Glutamatergic neuron (in vitro differentiated cells): ENCODE measurements around the gene NEB. TPM values are rescaled to one million over a fixed set of nuclear protein-coding genes. Genes with fewer than 3 reads are reported as not detected.

Source experiments
- DNase-seq: peaks from one replicate; pipeline ENCODE4 v3.0.0; 2022
- H3K27ac Mint-ChIP-seq: one replicate; pipeline ENCODE4 v1.8.0; 2020; ENCODE audit warnings: mild to moderate bottlenecking, mixed read lengths, inconsistent platforms; ENCODE audit not compliant: unreplicated experiment
- H3K27me3 Mint-ChIP-seq: one replicate; pipeline ENCODE4 v1.8.0; 2020; ENCODE audit warnings: mild to moderate bottlenecking, moderate library complexity, mixed read lengths, inconsistent platforms; ENCODE audit not compliant: unreplicated experiment
- H3K36me3 Mint-ChIP-seq: one replicate; pipeline ENCODE4 v1.8.0; 2020; ENCODE audit warnings: mild to moderate bottlenecking, mixed read lengths, inconsistent platforms; ENCODE audit not compliant: unreplicated experiment
- H3K4me1 Mint-ChIP-seq: one replicate; pipeline ENCODE4 v1.8.0; 2020; ENCODE audit warnings: mild to moderate bottlenecking, low read depth, mixed read lengths, inconsistent platforms; ENCODE audit not compliant: unreplicated experiment
- H3K4me3 Mint-ChIP-seq: one replicate; pipeline ENCODE4 v1.8.0; 2020; ENCODE audit warnings: mild to moderate bottlenecking, mixed read lengths, inconsistent platforms; ENCODE audit not compliant: unreplicated experiment
- H3K9me3 Mint-ChIP-seq: one replicate; pipeline ENCODE4 v1.8.0; 2020; ENCODE audit warnings: mild to moderate bottlenecking, moderate library complexity, mixed read lengths, inconsistent platforms; ENCODE audit not compliant: unreplicated experiment
- total RNA-seq: library from RNA; stranded (reverse); fragmentation: NEBNext Ultra II Directional; extraction: Animal tissue kit (Norgen Biotek cat#: 25700); gene quantifications from one replicate; pipeline ENCODE4 v1.2.1, GENCODE V29; 2021; ENCODE audit not compliant: unreplicated experiment
- TF ChIP-seq, protein P1 (sequence below): fragments of 200-600 bp; sonication (generic); IDR thresholded peaks from one replicate; pipeline ENCODE4 v1.5.0; 2021; ENCODE audit not compliant: partially characterized antibody, unreplicated experiment

NEB gene
- total RNA-seq, 1 donor from 2014 or later = 0.59 TPM

DNA sequence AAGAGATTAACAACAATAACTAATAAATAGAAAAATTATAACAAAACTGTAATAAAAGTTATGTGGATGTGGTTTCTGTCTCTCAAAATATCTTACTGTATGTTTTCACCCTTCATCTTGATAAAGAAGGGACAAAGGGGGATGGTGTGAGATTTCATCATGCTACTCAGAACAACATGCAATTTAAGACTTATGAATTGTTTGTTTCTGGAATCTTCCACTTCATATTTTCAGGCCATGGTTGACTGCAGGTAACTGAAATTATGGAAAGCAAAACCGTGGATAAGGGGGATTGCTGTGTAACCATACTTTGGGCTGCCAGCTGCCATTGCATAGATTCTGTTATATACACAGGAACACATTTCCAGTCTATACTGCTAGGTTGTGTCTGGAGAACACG, 45.6 kb downstream of the NEB start:
- no peaks in the 10 kb centered on the region for H3K27me3 Mint-ChIP-seq
- no peak for DNase-seq
- H3K4me1 Mint-ChIP-seq = peaks cover 5% of the 10 kb centered on the region
- H3K27ac Mint-ChIP-seq = no peak overlapping the region
- H3K9me3 Mint-ChIP-seq = peaks cover 2% of the 10 kb centered on the region
- no peaks in the 10 kb centered on the region for H3K36me3 Mint-ChIP-seq
- no peak overlapping the region for H3K4me3 Mint-ChIP-seq
- TF ChIP-seq, protein P1, sequence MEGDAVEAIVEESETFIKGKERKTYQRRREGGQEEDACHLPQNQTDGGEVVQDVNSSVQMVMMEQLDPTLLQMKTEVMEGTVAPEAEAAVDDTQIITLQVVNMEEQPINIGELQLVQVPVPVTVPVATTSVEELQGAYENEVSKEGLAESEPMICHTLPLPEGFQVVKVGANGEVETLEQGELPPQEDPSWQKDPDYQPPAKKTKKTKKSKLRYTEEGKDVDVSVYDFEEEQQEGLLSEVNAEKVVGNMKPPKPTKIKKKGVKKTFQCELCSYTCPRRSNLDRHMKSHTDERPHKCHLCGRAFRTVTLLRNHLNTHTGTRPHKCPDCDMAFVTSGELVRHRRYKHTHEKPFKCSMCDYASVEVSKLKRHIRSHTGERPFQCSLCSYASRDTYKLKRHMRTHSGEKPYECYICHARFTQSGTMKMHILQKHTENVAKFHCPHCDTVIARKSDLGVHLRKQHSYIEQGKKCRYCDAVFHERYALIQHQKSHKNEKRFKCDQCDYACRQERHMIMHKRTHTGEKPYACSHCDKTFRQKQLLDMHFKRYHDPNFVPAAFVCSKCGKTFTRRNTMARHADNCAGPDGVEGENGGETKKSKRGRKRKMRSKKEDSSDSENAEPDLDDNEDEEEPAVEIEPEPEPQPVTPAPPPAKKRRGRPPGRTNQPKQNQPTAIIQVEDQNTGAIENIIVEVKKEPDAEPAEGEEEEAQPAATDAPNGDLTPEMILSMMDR = no peak

DNA sequence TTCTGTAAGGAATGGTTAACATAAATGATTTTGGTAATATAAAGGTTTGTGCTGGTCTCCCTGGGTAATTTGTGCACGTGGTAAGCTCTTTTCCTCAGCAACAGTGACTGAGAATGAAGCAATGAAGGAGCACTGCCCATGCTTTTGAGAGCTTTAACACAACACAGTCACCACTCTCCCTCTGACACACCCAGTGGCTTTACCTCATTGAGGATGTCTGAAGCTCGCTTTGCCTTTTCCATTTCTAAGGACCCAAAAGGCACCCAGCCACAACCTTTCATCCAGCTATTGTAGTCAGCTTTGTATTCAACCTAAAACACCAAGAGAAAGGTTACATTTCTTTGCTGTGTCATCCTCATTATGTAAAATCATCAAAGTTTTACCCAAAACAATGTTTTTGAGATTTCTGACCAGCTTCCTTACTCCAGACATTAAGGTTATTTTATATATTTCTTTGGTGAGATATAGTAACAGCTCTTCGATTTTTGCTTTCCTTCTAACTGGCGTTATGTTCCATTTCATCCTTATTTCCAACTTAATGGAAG, 51.7 kb downstream of the NEB start:
- Mint-ChIP-seq H3K27ac (no peak overlapping the region), H3K27me3 (no peaks in the 10 kb centered on the region), H3K4me3 (no peak overlapping the region), H3K9me3 (peaks cover 2% of the 10 kb centered on the region), H3K36me3 (no peaks in the 10 kb centered on the region), H3K4me1 (peaks cover 3% of the 10 kb centered on the region)
- TF ChIP-seq, protein P1 = no peak
- no peak for DNase-seq

DNA sequence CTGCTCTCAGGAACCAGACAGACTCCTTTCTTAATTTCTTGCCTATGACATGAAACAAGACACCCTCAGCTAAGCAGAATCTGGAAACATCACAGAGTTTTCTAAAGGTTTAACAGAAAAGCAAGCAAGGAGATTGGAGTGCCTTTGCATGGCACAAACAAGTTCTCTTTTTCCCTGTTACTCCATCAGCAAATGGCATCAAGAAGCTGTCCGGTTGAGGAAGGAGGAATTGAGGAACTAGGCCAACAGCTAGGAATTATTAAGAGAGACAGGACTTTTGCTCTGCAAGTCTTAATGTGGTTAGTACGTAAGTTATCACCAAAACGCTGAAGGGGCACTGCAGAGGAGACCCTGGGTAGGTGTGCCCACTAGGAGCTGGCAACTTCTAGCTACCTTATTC, 53.2 kb downstream of the NEB start:
- TF ChIP-seq, protein P1 = no peak
- Mint-ChIP-seq H3K9me3 (peaks cover 2% of the 10 kb centered on the region), H3K27ac (no peak overlapping the region), H3K36me3 (no peaks in the 10 kb centered on the region), H3K4me3 (no peak overlapping the region), H3K27me3 (no peaks in the 10 kb centered on the region), H3K4me1 (no peaks in the 10 kb centered on the region)
- no peak for DNase-seq

DNA sequence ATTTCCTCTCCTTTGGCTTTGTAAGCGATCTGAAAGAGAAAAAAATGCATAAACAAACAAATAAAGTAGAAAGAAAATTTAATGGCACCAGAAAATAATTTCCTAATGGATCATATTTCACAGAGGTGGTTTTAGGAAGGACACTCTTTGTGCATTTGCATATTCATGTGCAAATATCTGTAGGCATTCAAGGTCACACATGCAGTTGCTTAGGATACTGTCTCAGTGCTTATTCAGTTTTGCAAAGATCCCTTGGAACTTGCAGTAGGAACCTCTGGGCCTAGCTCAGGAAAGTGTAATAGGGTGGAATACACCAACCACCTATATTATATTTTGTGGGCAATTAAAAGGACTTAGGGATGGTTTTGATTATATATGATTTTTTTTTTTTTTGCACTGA, 54.3 kb downstream of the NEB start:
- H3K4me1 Mint-ChIP-seq = no peaks in the 10 kb centered on the region
- DNase-seq = no peak
- H3K4me3 Mint-ChIP-seq = no peak overlapping the region
- H3K27ac Mint-ChIP-seq = no peak overlapping the region
- TF ChIP-seq, protein P1 = no peak
- H3K27me3 Mint-ChIP-seq = no peaks in the 10 kb centered on the region
- no peaks in the 10 kb centered on the region for H3K36me3 Mint-ChIP-seq
- H3K9me3 Mint-ChIP-seq = peaks cover 2% of the 10 kb centered on the region

DNA sequence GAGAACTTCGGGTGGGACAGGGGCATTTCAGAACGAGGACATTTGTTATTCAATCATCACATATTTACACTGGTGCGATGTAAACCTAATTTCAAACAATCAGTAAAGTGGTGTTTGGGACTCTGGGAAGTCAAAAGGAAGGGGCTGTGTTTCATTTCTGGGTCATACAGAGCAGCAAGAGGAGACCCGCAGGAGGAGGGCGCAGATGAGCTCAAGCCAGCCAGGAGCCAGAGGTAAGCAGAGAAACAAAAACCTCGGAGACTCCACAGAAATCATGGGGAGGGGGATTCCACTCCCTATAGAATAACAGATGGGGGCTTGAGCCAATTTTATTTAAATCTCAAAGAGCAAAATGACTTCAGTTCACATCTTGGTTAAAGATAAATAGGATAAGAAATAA, 55.4 kb downstream of the NEB start:
- Mint-ChIP-seq H3K36me3 (no peaks in the 10 kb centered on the region), H3K4me3 (no peak overlapping the region), H3K9me3 (peaks cover 2% of the 10 kb centered on the region), H3K27ac (no peak overlapping the region), H3K4me1 (no peaks in the 10 kb centered on the region), H3K27me3 (no peaks in the 10 kb centered on the region)
- no peak for DNase-seq
- TF ChIP-seq, protein P1 = no peak
